KBM-7 (cell line): ENCODE data around the gene EIF2S3.
"Not testable (repeated sequence)": the region's sequence is repeated elsewhere in the genome, so short reads cannot be mapped to it uniquely, and the experiment has no call there.

Experiments
- DNase-seq: peaks from one replicate; pipeline ENCODE4 v3.0.0-alpha.2; 2015
- in situ Hi-C: fragments of 300-500 bp; cut with MboI; formaldehyde crosslinking; loops from 2 replicates; pipeline ENCODE4 v1.14.3; 2020; ENCODE audit warnings: low sequenced_read_pairs, low pct_unique_long_range_greater_than_20kb, mixed read lengths

The EIF2S3 gene

GRCh38 chrX:24037729-24038128 is 17.0 kb upstream of the EIF2S3 start:
- in situ Hi-C loops, result no loop called here

GRCh38 chrX:24046060-24046459 is 8.7 kb upstream of the EIF2S3 start:
- DNase-seq, in situ Hi-C loops: not testable (repeated sequence)

More at GRCh38 chrX:24037729-24038128, 17.0 kb upstream of the EIF2S3 start:
- DNase-seq, result no peak

- DNase-seq, in situ Hi-C loops: not testable (repeated sequence)
Observed at GRCh38 chrX:24049643-24050042, 5.1 kb upstream of the EIF2S3 start.

GRCh38 chrX:24050522-24051318 is 4.0 kb upstream of the EIF2S3 start:
- in situ Hi-C loops, DNase-seq: not testable (repeated sequence)

- DNase-seq, result no peak
- in situ Hi-C loops, result no loop called here
Observed at GRCh38 chrX:24055043-24055356, 244 bp downstream of the EIF2S3 start.

- DNase-seq, result no peak
- in situ Hi-C loops, result no loop called here
Observed at GRCh38 chrX:24063488-24063887, 8.7 kb downstream of the EIF2S3 start.

GRCh38 chrX:24069877-24070276 is 15.1 kb downstream of the EIF2S3 start:
- DNase-seq, result no peak
- in situ Hi-C loops, result no loop called here

- in situ Hi-C loops, result no loop called here
Observed at GRCh38 chrX:24079411-24079810, 24.7 kb downstream of the EIF2S3 start.

GRCh38 chrX:24080245-24080644 is 25.5 kb downstream of the EIF2S3 start:
- in situ Hi-C loops, result not testable (repeated sequence)
- DNase-seq, result peak; percentile 35

More at GRCh38 chrX:24079411-24079810, 24.7 kb downstream of the EIF2S3 start:
- no peak for DNase-seq

- DNase-seq, result no peak
- in situ Hi-C loops, result no loop called here
Observed at GRCh38 chrX:24080704-24081103, 25.9 kb downstream of the EIF2S3 start.

- in situ Hi-C loops, result no loop called here
- DNase-seq, result peak; percentile 90
Observed at GRCh38 chrX:24081661-24082154, 27.0 kb downstream of the EIF2S3 start.

GRCh38 chrX:24082447-24082846 is 27.7 kb downstream of the EIF2S3 start:
- no peak for DNase-seq
- in situ Hi-C loops, result no loop called here

- in situ Hi-C loops, result no loop called here
- no peak for DNase-seq
Observed at GRCh38 chrX:24085101-24085500, 30.3 kb downstream of the EIF2S3 start.

- in situ Hi-C loops, result no loop called here
- DNase-seq, result no peak
Observed at GRCh38 chrX:24090300-24091200, 35.8 kb downstream of the EIF2S3 start.

GRCh38 chrX:24093746-24094145 is 39.0 kb downstream of the EIF2S3 start:
- DNase-seq, result no peak
- in situ Hi-C loops, result no loop called here

- in situ Hi-C loops, result no loop called here
- DNase-seq, result no peak
Observed at GRCh38 chrX:24097741-24098260, 43.0 kb downstream of the EIF2S3 start.

GRCh38 chrX:24098932-24099331 is 44.2 kb downstream of the EIF2S3 start:
- no peak for DNase-seq
- in situ Hi-C loops, result no loop called here

- DNase-seq, result no peak
- in situ Hi-C loops, result no loop called here
Observed at GRCh38 chrX:24099394-24099793, 44.6 kb downstream of the EIF2S3 start.

GRCh38 chrX:24100713-24101112 is 46.0 kb downstream of the EIF2S3 start:
- in situ Hi-C loops, result no loop called here
- peak; percentile 37 for DNase-seq

GRCh38 chrX:24110069-24110468 is 55.3 kb downstream of the EIF2S3 start:
- in situ Hi-C loops, result no loop called here
- no peak for DNase-seq
